Keratinocyte (primary cell): Measurements from ENCODE around the gene CGNL1. TPM values are rescaled to one million over a fixed set of nuclear protein-coding genes. Genes with fewer than 3 reads are reported as not detected.

ENCODE experiments used
- DNase-seq: peaks from one replicate; pipeline ENCODE4 v3.0.0-alpha.2; 2011; ENCODE audit warnings: low read depth, missing footprints, low spot score
- FAIRE-seq: peaks from 2 replicates; lab custom pipeline; 2011; peaks lifted over from hg19 to GRCh38; lab: Jason Lieb, UNC
- H2AFZ ChIP-seq: 2 replicates; pipeline ENCODE4 v1.6.0; 2012; ENCODE audit warnings: low read length, control low read depth, inconsistent platforms; ENCODE audit not compliant: control insufficient read depth
- H3K27ac ChIP-seq: 2 replicates; pipeline ENCODE4 v1.5.1; 2011; ENCODE audit warnings: low read length; ENCODE audit not compliant: control insufficient read depth, insufficient read depth
- H3K27me3 ChIP-seq: 3 replicates; pipeline ENCODE4 v1.6.0; 2011; ENCODE audit warnings: low read length; ENCODE audit not compliant: control insufficient read depth, insufficient read depth; ENCODE audit errors: extremely low read depth
- H3K36me3 ChIP-seq, 2 experiments: 2 replicates in 1 of 2; 3 replicates in 1 of 2; pipeline ENCODE4 v1.5.1; 2011; ENCODE audit warnings: low read length in 2 of 2, mild to moderate bottlenecking in 1 of 2; ENCODE audit not compliant: control insufficient read depth in 2 of 2, insufficient read depth in 2 of 2; ENCODE audit errors: extremely low read depth in 1 of 2
- H3K4me1 ChIP-seq: 3 replicates; pipeline ENCODE4 v1.5.1; 2011; ENCODE audit warnings: low read length; ENCODE audit not compliant: control insufficient read depth, insufficient read depth; ENCODE audit errors: extremely low read depth
- H3K4me2 ChIP-seq: 3 replicates; pipeline ENCODE4 v1.6.0; 2011; ENCODE audit warnings: low read depth, low read length; ENCODE audit not compliant: control insufficient read depth, insufficient read depth; ENCODE audit errors: extremely low read depth
- H3K4me3 ChIP-seq, 3 experiments: fragments of 200-600 bp in 1 of 3; sonication (generic) in 1 of 3; 2 replicates in 2 of 3; 3 replicates in 1 of 3; pipeline ENCODE4 v1.5.1; 2011 to 2016; ENCODE audit warnings: low read length in 3 of 3, mild to moderate bottlenecking in 3 of 3, control low read depth in 2 of 3, inconsistent platforms in 1 of 3, low read depth in 1 of 3, mixed read lengths in 1 of 3, mixed run types in 1 of 3, moderate library complexity in 1 of 3; ENCODE audit not compliant: control insufficient read depth in 2 of 3, insufficient read depth in 2 of 3; ENCODE audit errors: extremely low read depth in 1 of 3
- H3K79me2 ChIP-seq: 2 replicates; pipeline ENCODE4 v1.6.0; 2012; ENCODE audit warnings: low read length; ENCODE audit not compliant: control insufficient read depth, insufficient read depth
- H3K9ac ChIP-seq: 3 replicates; pipeline ENCODE4 v1.6.0; 2011; ENCODE audit warnings: low read length; ENCODE audit not compliant: control insufficient read depth, insufficient read depth; ENCODE audit errors: extremely low read depth
- H3K9me1 ChIP-seq: 3 replicates; pipeline ENCODE4 v1.6.0; 2011; ENCODE audit warnings: low read length; ENCODE audit not compliant: control insufficient read depth, insufficient read depth; ENCODE audit errors: extremely low read depth
- H3K9me3 ChIP-seq: 2 replicates; pipeline ENCODE4 v1.5.1; 2012; ENCODE audit warnings: low read depth, low read length; ENCODE audit not compliant: control insufficient read depth
- H4K20me1 ChIP-seq: 3 replicates; pipeline ENCODE4 v1.6.0; 2011; ENCODE audit warnings: low read length; ENCODE audit not compliant: control insufficient read depth, insufficient read depth; ENCODE audit errors: extremely low read depth
- EZH2 ChIP-seq: IDR thresholded peaks from one replicate; pipeline ENCODE4 v1.6.1; 2012; ENCODE audit warnings: inconsistent platforms, mild to moderate bottlenecking, low read length, moderate library complexity
- dilution Hi-C: fragments of 300-500 bp; cut with MboI; formaldehyde crosslinking; loops from one replicate; pipeline ENCODE4 v1.7.0; 2020; ENCODE audit warnings: low sequenced_read_pairs; ENCODE audit not compliant: extremely low pct_ligation_motif_present
- polyA plus RNA-seq, 5 experiments: library from polyadenylated mRNA; depleted of rRNA in 3 of 5; stranded (reverse) in 3 of 5; stranded (forward) in 1 of 5; unstranded in 1 of 5; fragments of >200 nt; gene quantifications; 1 replicate in 1 of 5; 2 replicates in 3 of 5; 3 replicates in 1 of 5; pipeline versions ENCODE4 v1.2.1 to v1.2.3, GENCODE V29; 2011 to 2012; ENCODE audit warnings: missing spikeins in 2 of 5, low read depth in 1 of 5, low replicate concordance in 1 of 5
- TF ChIP-seq, protein P1 (sequence below), 3 experiments: IDR thresholded peaks in 1 of 3; conservative IDR thresholded peaks in 1 of 3; optimal IDR thresholded peaks in 1 of 3; 2 replicates in 2 of 3; 3 replicates in 1 of 3; pipeline versions ENCODE3 to v1.5.1; 2011; ENCODE audit warnings: low read length in 3 of 3, mild to moderate bottlenecking in 3 of 3, moderate library complexity in 2 of 3, control low read depth in 1 of 3, inconsistent platforms in 1 of 3; ENCODE audit not compliant: insufficient read depth in 2 of 3; ENCODE audit errors: extremely low read depth in 1 of 3

The CGNL1 gene
- polyA plus RNA-seq, 1 donor (not counting 4 experiments of a cell fraction or from before 2014, with no cell fraction given) = 0.05 TPM

- Histone ChIP-seq H3K27me3 (no peaks in the 10 kb centered on the region), H3K4me3 (no peak overlapping the region), H3K9me1 (no peaks in the 10 kb centered on the region), H3K9me3 (no peaks in the 10 kb centered on the region), H4K20me1 (no peaks in the 10 kb centered on the region), H3K27ac (no peak overlapping the region), H3K4me2 (no peak overlapping the region), H2AFZ (no peak overlapping the region), H3K9ac (no peak overlapping the region), H3K4me1 (peaks cover 22% of the 10 kb centered on the region), H3K36me3 (no peaks in the 10 kb centered on the region), H3K79me2 (no peaks in the 10 kb centered on the region)
- no peak for TF ChIP-seq EZH2
- TF ChIP-seq, protein P1, sequence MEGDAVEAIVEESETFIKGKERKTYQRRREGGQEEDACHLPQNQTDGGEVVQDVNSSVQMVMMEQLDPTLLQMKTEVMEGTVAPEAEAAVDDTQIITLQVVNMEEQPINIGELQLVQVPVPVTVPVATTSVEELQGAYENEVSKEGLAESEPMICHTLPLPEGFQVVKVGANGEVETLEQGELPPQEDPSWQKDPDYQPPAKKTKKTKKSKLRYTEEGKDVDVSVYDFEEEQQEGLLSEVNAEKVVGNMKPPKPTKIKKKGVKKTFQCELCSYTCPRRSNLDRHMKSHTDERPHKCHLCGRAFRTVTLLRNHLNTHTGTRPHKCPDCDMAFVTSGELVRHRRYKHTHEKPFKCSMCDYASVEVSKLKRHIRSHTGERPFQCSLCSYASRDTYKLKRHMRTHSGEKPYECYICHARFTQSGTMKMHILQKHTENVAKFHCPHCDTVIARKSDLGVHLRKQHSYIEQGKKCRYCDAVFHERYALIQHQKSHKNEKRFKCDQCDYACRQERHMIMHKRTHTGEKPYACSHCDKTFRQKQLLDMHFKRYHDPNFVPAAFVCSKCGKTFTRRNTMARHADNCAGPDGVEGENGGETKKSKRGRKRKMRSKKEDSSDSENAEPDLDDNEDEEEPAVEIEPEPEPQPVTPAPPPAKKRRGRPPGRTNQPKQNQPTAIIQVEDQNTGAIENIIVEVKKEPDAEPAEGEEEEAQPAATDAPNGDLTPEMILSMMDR (optimal IDR thresholded peaks at IDR 0.05 in 1 of 3, IDR thresholded peaks at IDR 0.05 in 1 of 3, conservative IDR thresholded peaks at IDR 0.05 in 1 of 3; ENCODE audit: extremely low read depth in 1 of 3, insufficient read depth in 2 of 3, low read length in 3 of 3) = no peak
- dilution Hi-C loops = no loop called here
- no peak for FAIRE-seq
- DNase-seq = no peak
Measured at GRCh38 chr15:57557267-57557666, 181.0 kb downstream of the CGNL1 start.

- no peak overlapping the region for H3K4me3 ChIP-seq
- H3K36me3 ChIP-seq = no peaks in the 10 kb centered on the region
- no peaks in the 10 kb centered on the region for H3K9me1 ChIP-seq
- dilution Hi-C loops = no loop called here
- no peak overlapping the region for H3K4me2 ChIP-seq
- FAIRE-seq (no peak), DNase-seq (no peak)
- H3K79me2 ChIP-seq = no peaks in the 10 kb centered on the region
- no peaks in the 10 kb centered on the region for H4K20me1 ChIP-seq
- TF ChIP-seq, protein P1 (optimal IDR thresholded peaks at IDR 0.05 in 1 of 3, IDR thresholded peaks at IDR 0.05 in 1 of 3, conservative IDR thresholded peaks at IDR 0.05 in 1 of 3; ENCODE audit: extremely low read depth in 1 of 3, insufficient read depth in 2 of 3, low read length in 3 of 3) = no peak
- no peak for TF ChIP-seq EZH2
- H3K9me3 ChIP-seq = no peaks in the 10 kb centered on the region
- no peak overlapping the region for H3K27ac ChIP-seq
- peaks cover 17% of the 10 kb centered on the region for H3K4me1 ChIP-seq
- no peak overlapping the region for H2AFZ ChIP-seq
- no peak overlapping the region for H3K9ac ChIP-seq
- H3K27me3 ChIP-seq = no peaks in the 10 kb centered on the region
Measured at GRCh38 chr15:57557810-57558209, 181.5 kb downstream of the CGNL1 start.
